Esophagus squamous epithelium (tissue), 4 donors: Measurements from ENCODE around the gene KRT3.

Experiments
- CTCF ChIP-seq, 6 experiments: fragments of 450-650 bp in 4 of 6; fragments of 200-600 bp in 2 of 6; sonication (generic) in 2 of 6; IDR thresholded peaks; one replicate each; pipeline ENCODE4 v1.5.1; 2016 to 2019; ENCODE audit warnings: antibody characterized with exemption in 6 of 6, mild to moderate bottlenecking in 4 of 6, moderate library complexity in 4 of 6
- POLR2A ChIP-seq, 4 donors: fragments of 450-650 bp; IDR thresholded peaks; one replicate each; pipeline ENCODE4 v1.6.1; 2017; ENCODE audit warnings: antibody characterized with exemption in 4 of 4, mild to moderate bottlenecking in 4 of 4, moderate library complexity in 3 of 4

DNA sequence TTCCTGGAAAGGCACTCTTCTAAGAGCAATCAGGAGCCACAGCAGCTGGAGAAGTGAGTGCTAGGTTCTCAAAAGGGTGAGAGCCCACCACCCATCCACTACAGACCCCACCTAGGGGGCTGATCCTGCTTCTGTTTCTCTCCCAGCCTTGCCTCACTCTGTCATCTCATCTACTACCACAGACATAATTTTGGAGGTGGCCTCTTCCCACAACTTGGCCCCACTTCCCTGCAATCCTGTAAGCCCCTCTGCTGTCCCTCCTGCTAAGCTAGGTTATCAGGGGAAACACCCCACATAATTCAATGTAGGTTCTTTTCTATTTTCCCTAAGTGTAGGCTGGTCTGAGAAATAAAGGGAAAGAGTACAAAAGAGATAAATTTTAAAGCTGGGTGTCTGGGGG, 35.3 kb downstream of the KRT3 start:
- TF ChIP-seq POLR2A (IDR thresholded peaks at IDR 0.05): no peak
- no peak for TF ChIP-seq CTCF (IDR thresholded peaks at IDR 0.05)
